NOMO-1 (cell line): Measurements from ENCODE around the gene CACNA2D2.
A peak's percentile ranks its signal among the peaks of the same experiment; 100 is the strongest.

Source experiments
- DNase-seq, 2 experiments: peaks; one replicate each; lab custom pipeline; 2025; ENCODE audit not compliant: unreplicated experiment in 2 of 2; lab: John Stamatoyannopoulos, UW

The CACNA2D2 gene

DNA sequence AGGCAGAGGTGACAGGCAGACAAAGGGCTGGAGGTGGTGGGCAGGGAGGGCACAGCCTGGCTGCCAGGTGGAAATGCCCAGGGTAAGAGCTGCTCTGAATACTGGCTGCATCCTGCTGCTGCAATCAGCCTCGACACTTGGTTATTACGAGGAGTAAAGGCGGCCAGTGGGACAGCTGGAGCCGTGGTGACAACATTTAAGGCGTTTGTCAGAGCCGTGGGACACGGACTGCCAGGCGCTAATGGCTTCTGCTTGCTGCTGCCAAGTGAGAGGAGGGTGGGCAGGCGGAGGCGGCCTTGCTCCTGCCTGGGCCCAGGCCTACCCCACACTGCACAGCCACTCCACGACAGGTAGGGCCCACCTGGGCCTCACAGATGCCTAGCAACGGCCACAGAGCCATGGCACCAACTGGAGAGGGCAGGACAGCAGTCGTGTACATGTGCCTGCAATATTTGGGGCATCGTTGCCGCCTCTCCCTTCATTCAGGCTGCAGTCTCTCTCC lies 94.9 kb downstream of the CACNA2D2 start:
- no peak for DNase-seq

DNA sequence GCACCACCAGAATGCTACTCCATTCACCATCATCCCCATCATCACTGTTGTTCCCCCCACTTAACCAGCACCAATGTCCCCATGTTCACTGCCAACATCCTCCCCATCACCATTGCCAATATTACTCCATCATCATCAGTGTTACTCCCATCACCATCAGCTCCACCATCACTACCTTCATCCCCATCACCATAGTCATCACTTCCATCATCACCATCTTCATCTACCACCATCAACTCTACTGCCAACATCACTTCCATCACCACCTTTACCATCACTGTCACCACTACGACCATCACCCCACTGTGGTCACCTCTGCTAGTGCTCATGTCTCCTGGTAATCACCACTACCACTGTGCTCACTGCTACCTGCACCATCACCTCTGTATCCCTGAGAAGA lies 96.9 kb downstream of the CACNA2D2 start:
- no peak for DNase-seq

DNA sequence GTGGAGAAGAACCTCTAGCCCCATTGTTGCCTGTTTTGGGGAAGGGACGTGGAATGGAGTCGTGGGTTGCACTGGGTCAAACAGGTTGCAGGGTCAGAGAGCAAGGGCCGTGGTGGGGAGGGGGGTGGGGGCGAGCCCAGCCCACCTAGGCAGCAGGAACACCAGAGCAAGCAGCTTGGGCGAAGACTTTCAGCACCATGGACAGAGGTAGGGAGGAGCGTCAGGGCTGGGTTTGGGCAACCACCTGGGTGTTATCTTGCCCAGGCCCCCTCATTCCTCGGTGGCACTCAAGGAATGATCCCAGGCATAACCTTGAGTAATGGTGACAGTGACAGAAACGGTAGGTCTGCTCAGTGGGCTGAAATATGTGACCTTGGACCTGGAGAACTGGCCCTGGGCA lies 98.2 kb downstream of the CACNA2D2 start:
- DNase-seq = peak in 1 of 2 experiments; percentile 11

- DNase-seq = no peak
These were observed 101.3 kb downstream of the CACNA2D2 start for GRCh38 chr3:50401978-50402595.

DNA sequence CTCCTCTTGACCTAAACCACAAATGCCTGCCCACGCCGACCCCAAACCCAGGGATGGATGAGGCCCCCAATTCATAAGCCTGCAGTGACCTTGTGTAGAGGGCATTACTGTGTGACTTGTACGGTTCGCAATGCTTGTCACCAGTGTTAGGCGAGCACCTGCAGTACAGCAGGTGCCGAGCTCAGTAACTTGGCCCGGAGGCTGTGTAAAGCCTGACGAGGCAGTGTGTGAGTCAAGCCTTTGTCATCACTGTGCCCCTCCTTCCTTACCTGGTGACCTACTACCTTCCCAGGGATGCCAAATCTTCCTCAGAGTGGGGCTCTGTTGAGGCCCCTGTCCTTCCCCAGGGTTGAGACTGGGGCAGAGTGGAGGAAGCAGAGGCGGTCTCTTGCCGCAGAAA lies 106.9 kb downstream of the CACNA2D2 start:
- no peak for DNase-seq

DNA sequence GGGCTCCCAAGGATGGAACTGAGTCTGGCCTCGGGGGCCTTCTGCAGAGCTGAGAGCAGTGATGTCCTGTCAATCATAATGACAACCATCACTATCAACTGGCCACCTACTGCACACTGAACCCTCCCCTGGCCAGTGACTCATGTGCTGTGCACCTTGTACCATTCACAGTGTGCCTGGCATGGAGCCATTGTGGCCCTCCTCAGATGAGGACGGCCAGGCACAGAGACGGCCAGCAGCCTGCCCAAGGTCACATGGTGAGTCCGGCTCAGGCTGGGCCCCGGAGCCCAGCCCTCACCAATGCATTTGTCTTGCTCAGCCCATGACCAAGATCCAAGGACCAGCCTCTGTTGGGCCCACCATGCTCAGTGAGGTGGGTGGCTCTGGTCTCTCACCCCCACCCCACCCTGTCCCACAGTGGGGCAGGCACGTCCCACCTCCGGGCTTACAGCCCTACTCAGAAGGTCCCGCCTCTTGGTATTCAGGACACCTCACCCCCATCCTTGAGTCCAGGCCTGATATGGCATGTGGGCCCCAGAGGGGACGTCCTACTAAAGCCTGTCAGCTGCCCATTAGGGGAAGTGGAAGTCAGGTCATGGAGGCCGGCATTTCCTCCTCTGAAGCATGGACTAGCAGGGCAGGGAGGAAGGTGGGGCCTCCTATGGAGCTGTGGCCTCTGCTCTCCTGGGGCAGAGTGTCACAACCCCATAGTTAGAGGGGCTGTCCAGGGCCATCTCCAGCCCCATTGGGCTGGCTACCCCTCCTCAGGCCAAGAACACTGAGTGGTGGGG lies 108.2 kb downstream of the CACNA2D2 start:
- DNase-seq = peak; percentile 75 to 79

DNA sequence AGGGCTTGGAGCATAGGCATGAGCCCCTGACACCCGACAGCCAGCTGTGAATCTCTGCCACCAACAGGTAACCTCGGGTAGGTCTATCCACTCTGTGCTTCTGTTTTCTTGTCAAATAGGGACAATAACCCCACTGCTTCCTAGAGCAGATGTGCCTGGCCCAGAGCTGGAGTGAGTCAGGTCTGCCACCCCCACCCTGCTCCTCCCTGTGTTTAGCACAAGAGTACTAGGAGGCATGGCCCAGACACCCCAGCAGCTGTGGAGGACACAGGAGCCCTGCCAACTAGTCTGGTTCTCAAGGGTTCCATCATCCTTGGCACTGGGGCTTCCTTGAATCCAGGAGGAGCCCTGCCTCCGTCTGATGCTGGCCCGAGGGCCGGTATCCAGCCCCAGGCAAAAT lies 110.4 kb downstream of the CACNA2D2 start:
- DNase-seq = no peak

GRCh38 chr3:50392101-50392715 lies 111.2 kb downstream of the CACNA2D2 start:
- DNase-seq = no peak

DNA sequence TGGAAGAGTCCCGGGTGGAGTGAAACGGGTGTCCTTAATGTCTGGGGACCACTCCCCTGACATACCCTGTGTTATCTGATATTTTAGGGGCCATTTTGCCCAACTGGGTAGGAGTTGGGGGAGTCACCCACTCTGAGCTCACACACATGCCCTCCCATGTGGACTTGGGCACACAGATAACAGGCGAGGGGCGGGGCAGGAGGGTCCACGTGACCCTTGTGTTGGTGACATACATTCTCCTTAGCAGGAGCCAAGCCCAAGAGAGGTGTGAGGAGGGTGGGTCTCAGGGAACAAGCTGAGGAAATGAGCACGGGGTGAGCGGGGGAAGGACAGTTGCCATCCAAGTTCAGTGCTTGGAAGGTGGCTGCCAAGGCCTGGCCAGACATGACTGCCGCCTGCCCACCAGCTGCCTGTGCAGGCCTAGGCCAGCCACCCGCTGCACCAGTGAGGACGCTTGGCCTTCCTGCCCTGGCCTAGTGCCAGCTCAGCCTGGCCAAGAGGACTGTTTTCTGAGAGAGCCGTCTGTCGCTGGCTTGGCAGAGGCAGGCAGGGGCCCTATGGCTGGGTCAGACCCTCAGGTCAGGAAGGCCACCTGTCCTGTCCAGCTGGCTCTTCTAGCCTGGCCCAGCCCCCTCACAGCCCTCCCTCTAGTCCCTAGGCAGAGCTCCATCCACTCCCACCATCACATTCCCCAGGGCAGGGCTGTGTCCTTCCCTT lies 112.8 kb downstream of the CACNA2D2 start:
- no peak for DNase-seq

GRCh38 chr3:50389414-50389767 lies 114.0 kb downstream of the CACNA2D2 start:
- no peak for DNase-seq

DNA sequence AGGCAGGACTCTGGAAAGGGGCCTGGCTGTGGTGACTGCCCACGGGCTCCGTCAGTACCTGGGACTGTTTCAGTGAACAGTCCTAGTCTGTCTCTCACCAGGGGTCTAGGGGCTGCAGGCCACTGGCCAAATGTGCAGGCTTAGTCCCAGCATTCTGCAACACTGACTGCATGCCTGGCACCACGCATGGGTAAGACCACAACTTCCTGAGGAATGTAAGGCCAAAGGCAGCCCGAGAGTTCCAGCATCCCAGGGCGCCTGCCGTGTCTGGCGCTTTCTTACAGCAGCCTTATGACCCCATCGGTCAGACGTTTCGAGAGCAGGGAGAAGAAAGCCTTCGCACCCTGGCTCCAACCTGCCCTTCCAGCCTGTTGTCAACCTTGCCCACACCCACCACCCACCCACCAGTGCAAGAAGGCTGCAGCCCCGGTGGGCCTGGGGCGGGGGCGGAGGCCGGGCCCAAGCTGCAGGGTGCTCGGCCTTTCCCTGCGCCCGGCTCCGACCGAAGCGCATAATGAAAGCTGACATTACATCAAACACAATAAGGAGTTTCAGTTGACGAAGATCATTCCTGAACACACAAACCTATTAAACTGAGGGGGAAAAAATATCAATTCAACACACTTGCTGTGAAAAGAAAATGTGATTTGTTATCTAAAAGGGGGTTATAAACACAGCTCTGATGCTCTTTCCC lies 114.6 kb downstream of the CACNA2D2 start:
- no peak for DNase-seq

DNA sequence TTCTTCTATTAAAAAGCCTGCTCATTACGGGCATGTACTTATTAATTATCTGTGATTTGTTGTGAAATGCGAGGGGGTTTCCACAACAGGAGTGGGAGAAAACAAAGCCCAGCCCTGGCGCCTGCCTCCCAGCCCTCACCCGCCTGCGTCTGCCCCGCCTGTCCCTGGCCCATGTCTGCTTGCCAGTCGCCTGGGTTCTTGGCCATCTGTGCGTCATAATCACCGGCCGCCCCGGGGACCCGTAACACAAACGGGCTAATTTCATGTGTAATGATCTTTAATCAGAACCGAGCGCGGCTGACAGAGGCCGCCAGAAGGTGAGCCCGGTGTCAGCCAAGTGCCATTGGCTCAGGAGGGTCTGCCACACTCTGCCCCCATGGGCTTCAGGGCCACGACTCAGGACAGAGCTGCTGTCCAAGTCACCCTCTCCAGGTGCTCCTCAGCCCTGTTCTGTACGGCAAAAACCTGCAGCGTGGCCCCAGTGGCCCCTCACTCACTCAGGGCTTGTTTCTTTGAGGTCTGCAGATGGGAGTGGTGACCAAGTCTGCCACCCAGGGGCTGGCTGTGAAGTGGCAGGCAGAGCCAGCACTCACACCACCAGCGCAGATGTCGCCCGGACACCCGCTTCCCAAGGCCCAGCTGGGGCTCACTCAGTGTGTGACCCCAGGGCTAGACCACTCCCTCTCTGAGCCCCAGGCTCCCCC lies 115.3 kb downstream of the CACNA2D2 start:
- DNase-seq = no peak

DNA sequence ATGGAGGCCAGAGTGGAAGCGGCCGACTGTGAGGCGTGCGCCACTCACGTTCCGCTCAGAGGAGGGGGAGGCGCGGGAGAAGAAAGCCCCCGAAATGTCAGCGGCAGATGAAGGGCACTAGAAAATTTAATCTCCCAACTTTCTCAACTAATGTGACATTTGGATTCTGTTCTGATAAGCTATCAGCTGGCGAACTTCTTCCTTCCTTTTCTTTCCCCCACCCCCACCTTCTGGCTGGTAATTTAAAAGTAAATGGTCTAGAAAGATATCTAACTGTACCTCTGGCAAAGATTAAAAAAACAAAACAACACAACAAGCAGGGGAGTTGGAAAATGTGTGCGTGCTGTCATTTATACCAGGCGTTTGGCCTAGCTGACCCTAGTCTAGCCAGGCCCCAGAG lies 117.7 kb downstream of the CACNA2D2 start:
- no peak for DNase-seq

GRCh38 chr3:50383750-50384149 lies 119.7 kb downstream of the CACNA2D2 start:
- DNase-seq = no peak

DNA sequence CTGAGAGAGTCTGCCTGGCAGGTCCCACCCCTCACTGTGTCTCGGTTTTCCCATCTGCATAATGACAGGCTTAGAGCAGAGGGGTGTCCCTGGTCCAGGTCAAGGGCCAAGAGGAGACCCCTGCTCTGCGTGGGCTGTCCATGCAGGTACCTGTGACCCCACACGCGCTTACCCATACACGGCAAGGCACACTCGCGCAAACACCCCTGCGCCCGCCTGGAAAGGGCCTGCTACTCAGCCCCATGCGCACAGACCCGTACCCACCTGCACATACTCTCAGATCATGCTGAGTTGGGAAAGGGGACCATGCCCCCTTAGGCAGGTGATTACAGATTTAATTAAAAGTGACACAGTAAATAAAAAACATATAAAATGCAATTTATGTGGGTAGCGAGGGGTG lies 120.7 kb downstream of the CACNA2D2 start:
- no peak for DNase-seq

DNA sequence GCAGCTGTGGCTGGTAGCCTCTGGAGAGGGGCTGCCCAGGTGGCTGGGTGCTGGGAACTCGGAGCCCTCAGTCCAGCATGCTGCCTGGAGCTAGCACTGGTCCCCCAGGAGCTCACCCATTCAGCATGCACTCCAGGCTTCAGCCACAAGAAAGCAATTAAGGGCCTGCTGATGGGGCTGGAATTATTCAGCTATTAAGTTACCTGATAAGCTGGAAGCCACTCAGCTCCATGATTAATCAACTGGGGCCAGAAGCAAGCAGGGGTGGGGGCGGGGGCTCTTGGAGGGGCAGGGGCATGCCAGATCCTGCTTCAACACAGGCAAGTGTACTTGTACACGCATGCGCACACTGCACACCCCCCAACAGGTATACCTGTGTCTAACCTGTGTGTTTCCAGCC lies 122.1 kb downstream of the CACNA2D2 start:
- DNase-seq = no peak

DNA sequence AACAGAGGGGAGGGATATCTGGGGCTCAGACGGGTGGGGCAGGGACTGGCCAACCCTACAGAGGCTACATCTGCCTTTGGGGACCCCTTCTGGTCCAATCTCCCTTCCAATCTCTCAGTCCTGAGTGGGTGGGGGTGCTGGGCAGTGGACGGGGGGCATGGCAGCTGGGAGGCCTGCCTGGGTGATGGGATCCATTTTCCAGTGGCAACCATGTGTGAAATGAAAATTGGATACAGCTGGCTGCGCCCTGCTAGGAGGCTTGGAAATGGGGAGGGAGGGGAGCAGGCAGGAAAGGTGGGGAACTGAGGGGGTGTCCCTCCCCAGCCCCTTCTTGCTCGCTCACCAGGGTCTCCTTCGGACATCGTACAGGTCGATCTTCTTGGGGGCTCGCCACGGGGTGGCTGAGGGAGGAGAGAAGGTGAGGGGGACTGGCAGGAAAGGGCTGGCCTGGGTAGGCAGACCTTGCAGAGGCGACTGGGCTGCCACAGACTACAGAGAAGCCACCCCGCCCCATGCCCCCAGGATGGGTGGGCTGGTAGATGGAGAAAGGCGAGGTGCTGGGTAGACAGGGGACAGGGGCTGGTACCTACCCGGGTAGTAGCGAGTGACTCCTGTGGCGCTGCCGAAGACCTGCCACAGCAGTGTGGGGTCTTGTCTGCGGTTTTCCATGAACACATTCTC lies 122.9 kb downstream of the CACNA2D2 start:
- no peak for DNase-seq

DNA sequence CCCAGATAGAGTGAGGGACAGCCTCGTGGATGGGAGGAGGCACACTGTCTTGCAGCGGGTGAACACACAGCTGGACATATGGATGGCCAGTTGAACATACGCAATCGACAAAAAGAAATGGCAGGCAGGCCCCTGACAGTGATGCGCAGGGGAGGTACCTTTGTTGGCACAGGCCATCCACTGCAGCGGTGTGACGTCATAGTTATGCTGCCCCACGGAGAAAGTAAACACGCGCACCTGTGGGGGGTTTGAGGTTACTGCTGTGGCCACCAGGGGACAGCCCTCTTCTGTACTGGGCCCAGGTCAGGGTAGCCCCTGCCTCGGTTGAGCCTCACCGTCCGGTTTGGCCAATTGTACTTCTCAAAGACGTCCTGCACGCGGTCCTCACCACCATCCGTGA lies 124.7 kb downstream of the CACNA2D2 start:
- no peak for DNase-seq

DNA sequence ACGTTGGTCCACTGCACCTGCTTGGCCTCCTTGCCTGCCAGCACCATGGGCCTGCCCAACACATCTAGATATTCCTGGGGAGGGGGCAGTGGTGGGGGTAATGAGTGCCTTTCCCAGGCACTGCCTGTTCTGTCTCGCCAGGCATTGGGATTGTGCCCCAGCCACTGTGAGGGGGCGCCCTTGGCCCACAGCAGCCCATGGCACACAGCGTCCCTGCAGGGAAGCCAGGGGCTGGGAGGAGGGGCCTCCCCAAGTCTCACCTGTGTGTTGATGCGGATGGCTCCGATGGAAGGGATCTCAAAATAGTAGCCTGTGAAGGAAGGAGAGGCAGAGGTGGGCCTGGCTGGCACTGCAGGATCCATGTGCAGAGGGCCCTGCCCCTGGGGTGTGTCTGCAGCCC lies 125.4 kb downstream of the CACNA2D2 start:
- no peak for DNase-seq
